ENCODE data around the gene PDPK1. TPM values are rescaled to one million over a fixed set of nuclear protein-coding genes. Genes with fewer than 3 reads are reported as not detected.

The PDPK1 gene
- polyA plus RNA-seq, 1 donor (not counting 4 experiments of a cell fraction or from before 2014, with no cell fraction given): 23.4 TPM

DNA sequence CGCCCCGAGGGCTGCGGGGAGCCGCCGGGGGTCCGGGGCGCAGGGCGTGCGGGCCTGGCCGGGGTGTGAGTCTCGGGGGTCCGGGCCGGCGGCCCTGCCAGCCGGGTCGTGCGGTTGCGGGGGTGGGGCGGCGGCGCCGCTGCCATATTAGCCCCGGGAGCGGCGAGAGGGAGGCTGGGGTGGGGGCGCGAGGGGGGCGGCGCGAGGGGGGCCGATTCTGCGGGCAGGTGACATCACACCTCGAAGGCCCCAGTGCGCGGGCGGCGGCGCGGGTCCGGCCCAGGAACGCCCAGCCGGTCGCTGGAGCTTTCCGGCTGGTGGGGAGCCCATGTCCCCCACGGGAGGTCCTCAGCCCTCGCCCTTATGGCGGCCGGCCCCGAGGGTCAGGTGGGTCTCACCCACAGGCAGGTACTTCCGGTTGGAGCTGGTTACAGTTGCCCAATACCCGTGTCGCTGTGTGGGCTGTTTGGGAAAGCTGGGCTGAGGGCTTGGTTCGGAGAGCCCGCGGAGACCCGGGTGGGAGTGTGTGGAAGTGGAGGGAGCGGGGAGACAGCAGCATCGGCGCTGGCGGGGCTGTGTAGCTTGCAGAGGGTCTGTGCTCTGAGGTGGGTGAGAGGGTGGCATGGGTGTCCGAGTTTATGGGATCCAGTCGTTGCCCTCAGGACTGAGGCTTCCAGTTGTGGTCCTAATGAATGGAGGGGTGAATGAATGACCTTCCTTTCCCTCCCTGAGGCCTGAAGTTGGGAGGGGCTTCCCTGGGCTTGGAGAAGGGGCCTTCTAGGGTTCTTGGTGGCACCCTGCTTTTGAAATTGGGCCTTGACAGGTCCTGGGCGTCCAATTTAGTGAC, 23.3 kb upstream of the PDPK1 start:
- dilution Hi-C loops (cut with MboI; ENCODE audit: extremely low pct_ligation_motif_present, low sequenced_read_pairs): no loop called here
- peak overlapping the region; percentile 82 for H3K4me2 ChIP-seq (ENCODE audit: control insufficient read depth, extremely low read depth, insufficient read depth, low read depth, low read length)
- H3K36me3 ChIP-seq (ENCODE audit: control insufficient read depth in 2 of 2, extremely low read depth in 1 of 2, insufficient read depth in 2 of 2, low read length in 2 of 2): peaks cover 5 to 6% of the 10 kb centered on the region in 2 experiments
- H2AFZ ChIP-seq (ENCODE audit: control insufficient read depth, low read length): no peak overlapping the region
- H3K27me3 ChIP-seq (ENCODE audit: control insufficient read depth, extremely low read depth, insufficient read depth, low read length): no peaks in the 10 kb centered on the region
- H3K4me1 ChIP-seq (ENCODE audit: control insufficient read depth, extremely low read depth, insufficient read depth, low read length): peaks cover 32% of the 10 kb centered on the region
- FAIRE-seq: no peak
- peak overlapping the region; percentile 93 for H3K9ac ChIP-seq (ENCODE audit: control insufficient read depth, extremely low read depth, insufficient read depth, low read length)
- H4K20me1 ChIP-seq (ENCODE audit: control insufficient read depth, extremely low read depth, insufficient read depth, low read length): peaks cover 37% of the 10 kb centered on the region
- H3K9me3 ChIP-seq (ENCODE audit: control insufficient read depth, low read depth, low read length): no peaks in the 10 kb centered on the region
- H3K27ac ChIP-seq (ENCODE audit: control insufficient read depth, insufficient read depth, low read length): peak overlapping the region; percentile 69
- H3K9me1 ChIP-seq (ENCODE audit: control insufficient read depth, extremely low read depth, insufficient read depth, low read length): peaks cover 14% of the 10 kb centered on the region
- peaks cover 56% of the 10 kb centered on the region for H3K79me2 ChIP-seq (ENCODE audit: control insufficient read depth, insufficient read depth, low read length)
- no peak for DNase-seq (ENCODE audit: low read depth, low spot score)
- H3K4me3 ChIP-seq (ENCODE audit: control insufficient read depth in 2 of 3, extremely low read depth in 1 of 3, insufficient read depth in 2 of 3, low read depth in 1 of 3, low read length in 3 of 3): peak overlapping the region; percentile 70 to 90 (median 88)
- TF ChIP-seq, protein P1, sequence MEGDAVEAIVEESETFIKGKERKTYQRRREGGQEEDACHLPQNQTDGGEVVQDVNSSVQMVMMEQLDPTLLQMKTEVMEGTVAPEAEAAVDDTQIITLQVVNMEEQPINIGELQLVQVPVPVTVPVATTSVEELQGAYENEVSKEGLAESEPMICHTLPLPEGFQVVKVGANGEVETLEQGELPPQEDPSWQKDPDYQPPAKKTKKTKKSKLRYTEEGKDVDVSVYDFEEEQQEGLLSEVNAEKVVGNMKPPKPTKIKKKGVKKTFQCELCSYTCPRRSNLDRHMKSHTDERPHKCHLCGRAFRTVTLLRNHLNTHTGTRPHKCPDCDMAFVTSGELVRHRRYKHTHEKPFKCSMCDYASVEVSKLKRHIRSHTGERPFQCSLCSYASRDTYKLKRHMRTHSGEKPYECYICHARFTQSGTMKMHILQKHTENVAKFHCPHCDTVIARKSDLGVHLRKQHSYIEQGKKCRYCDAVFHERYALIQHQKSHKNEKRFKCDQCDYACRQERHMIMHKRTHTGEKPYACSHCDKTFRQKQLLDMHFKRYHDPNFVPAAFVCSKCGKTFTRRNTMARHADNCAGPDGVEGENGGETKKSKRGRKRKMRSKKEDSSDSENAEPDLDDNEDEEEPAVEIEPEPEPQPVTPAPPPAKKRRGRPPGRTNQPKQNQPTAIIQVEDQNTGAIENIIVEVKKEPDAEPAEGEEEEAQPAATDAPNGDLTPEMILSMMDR (optimal IDR thresholded peaks at IDR 0.05 in 1 of 3, IDR thresholded peaks at IDR 0.05 in 1 of 3, conservative IDR thresholded peaks at IDR 0.05 in 1 of 3; ENCODE audit: extremely low read depth in 1 of 3, insufficient read depth in 2 of 3, low read length in 3 of 3): no peak

DNA sequence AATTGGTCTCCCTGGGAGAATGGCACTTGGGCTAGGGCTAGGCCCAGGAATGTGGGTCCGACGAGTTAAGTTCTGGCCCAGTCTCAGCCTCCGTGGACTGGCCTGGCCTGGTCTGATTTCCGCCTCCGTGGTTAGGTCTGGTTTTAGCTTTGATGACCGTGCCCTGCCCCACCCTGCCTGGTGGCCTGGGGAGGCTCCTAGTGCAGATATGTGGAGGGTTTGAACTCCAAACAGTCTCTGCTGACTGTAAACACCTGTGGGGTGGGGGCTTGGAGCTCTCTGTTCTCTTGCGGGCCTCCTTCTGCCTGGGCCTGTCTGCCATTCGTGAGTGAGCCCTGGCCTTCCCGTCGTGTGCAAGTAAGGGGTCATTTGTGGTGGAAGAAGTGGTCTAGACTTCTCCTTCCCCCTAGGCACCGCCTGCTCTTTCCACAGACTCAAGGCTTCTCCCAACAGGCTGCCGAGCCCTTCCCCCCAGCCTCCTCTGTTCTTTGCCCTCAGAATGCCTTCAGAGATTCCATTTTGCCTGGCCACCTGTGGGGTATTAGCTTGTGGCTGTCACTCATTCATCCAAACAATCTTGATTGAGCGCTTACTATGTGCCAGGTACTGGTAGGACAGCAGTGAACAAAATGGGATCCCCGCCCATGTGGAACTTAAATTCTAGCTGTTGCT, 22.5 kb upstream of the PDPK1 start:
- peak overlapping the region; percentile 70 to 90 (median 88) for H3K4me3 ChIP-seq (ENCODE audit: control insufficient read depth in 2 of 3, extremely low read depth in 1 of 3, insufficient read depth in 2 of 3, low read depth in 1 of 3, low read length in 3 of 3)
- H3K4me1 ChIP-seq (ENCODE audit: control insufficient read depth, extremely low read depth, insufficient read depth, low read length): peaks cover 32% of the 10 kb centered on the region
- H3K4me2 ChIP-seq (ENCODE audit: control insufficient read depth, extremely low read depth, insufficient read depth, low read depth, low read length): peak overlapping the region; percentile 82
- no peaks in the 10 kb centered on the region for H3K9me3 ChIP-seq (ENCODE audit: control insufficient read depth, low read depth, low read length)
- TF ChIP-seq, protein P1 (optimal IDR thresholded peaks at IDR 0.05 in 1 of 3, IDR thresholded peaks at IDR 0.05 in 1 of 3, conservative IDR thresholded peaks at IDR 0.05 in 1 of 3; ENCODE audit: extremely low read depth in 1 of 3, insufficient read depth in 2 of 3, low read length in 3 of 3): no peak
- no peak for TF ChIP-seq EZH2 (IDR thresholded peaks at IDR 0.05; ENCODE audit: low read length)
- H3K27ac ChIP-seq (ENCODE audit: control insufficient read depth, insufficient read depth, low read length): peak overlapping the region; percentile 62
- peaks cover 5 to 6% of the 10 kb centered on the region in 2 experiments for H3K36me3 ChIP-seq (ENCODE audit: control insufficient read depth in 2 of 2, extremely low read depth in 1 of 2, insufficient read depth in 2 of 2, low read length in 2 of 2)
- peak; percentile 9 for FAIRE-seq
- no peaks in the 10 kb centered on the region for H3K27me3 ChIP-seq (ENCODE audit: control insufficient read depth, extremely low read depth, insufficient read depth, low read length)
- no peak for DNase-seq (ENCODE audit: low read depth, low spot score)
- peaks cover 14% of the 10 kb centered on the region for H3K9me1 ChIP-seq (ENCODE audit: control insufficient read depth, extremely low read depth, insufficient read depth, low read length)
- dilution Hi-C loops (cut with MboI; ENCODE audit: extremely low pct_ligation_motif_present, low sequenced_read_pairs): no loop called here
- peak overlapping the region; percentile 93 for H3K9ac ChIP-seq (ENCODE audit: control insufficient read depth, extremely low read depth, insufficient read depth, low read length)
- no peak overlapping the region for H2AFZ ChIP-seq (ENCODE audit: control insufficient read depth, low read length)
- H4K20me1 ChIP-seq (ENCODE audit: control insufficient read depth, extremely low read depth, insufficient read depth, low read length): peaks cover 38% of the 10 kb centered on the region
- peaks cover 57% of the 10 kb centered on the region for H3K79me2 ChIP-seq (ENCODE audit: control insufficient read depth, insufficient read depth, low read length)
